ENCODE data around the gene ESRP2.

ESRP2 gene

GRCh38 chr16:68188170-68188569, 47.8 kb downstream of the ESRP2 start:
- H3F3A ChIP-seq (ENCODE audit: control insufficient read depth, insufficient read depth), result no peaks in the 10 kb centered on the region
- TF ChIP-seq CTCF (IDR thresholded peaks at IDR 0.05; ENCODE audit: low read depth, low read length, poor library complexity, severe bottlenecking) (no peak), EZH2phosphoT487 (IDR thresholded peaks at IDR 0.05; ENCODE audit: borderline replicate concordance, low read length) (no peak)
- H3K4me2 ChIP-seq (ENCODE audit: low read length), result no peak overlapping the region
- no peaks in the 10 kb centered on the region for H4K20me1 ChIP-seq (ENCODE audit: control insufficient read depth, insufficient read depth, low read depth, low read length)
- no peaks in the 10 kb centered on the region for H3K79me2 ChIP-seq (ENCODE audit: control insufficient read depth, low read length)
- H3K27me3 ChIP-seq (ENCODE audit: control insufficient read depth, low read length), result no peaks in the 10 kb centered on the region
- H3K4me1 ChIP-seq (ENCODE audit: control insufficient read depth, low read length), result no peaks in the 10 kb centered on the region
- H3K27ac ChIP-seq (ENCODE audit: low read depth, low read length), result no peak overlapping the region
- H3K4me3 ChIP-seq (ENCODE audit: low read length), result no peak overlapping the region
- H3K36me3 ChIP-seq (ENCODE audit: control insufficient read depth, low read length), result peaks cover 45% of the 10 kb centered on the region
- H3K9me3 ChIP-seq (ENCODE audit: control insufficient read depth, insufficient read depth, low read length), result no peaks in the 10 kb centered on the region
- no peaks in the 10 kb centered on the region for H3K9me2 ChIP-seq (replicated peaks; ENCODE audit: control insufficient read depth, low read length)

- Histone ChIP-seq H3K4me3 (ENCODE audit: low read length) (no peak overlapping the region), H4K20me1 (ENCODE audit: control insufficient read depth, insufficient read depth, low read depth, low read length) (no peaks in the 10 kb centered on the region), H3F3A (ENCODE audit: control insufficient read depth, insufficient read depth) (no peaks in the 10 kb centered on the region), H3K36me3 (ENCODE audit: control insufficient read depth, low read length) (peaks cover 47% of the 10 kb centered on the region), H3K9me2 (replicated peaks; ENCODE audit: control insufficient read depth, low read length) (no peaks in the 10 kb centered on the region), H3K9me3 (ENCODE audit: control insufficient read depth, insufficient read depth, low read length) (no peaks in the 10 kb centered on the region), H3K4me1 (ENCODE audit: control insufficient read depth, low read length) (no peaks in the 10 kb centered on the region), H3K4me2 (ENCODE audit: low read length) (no peak overlapping the region), H3K79me2 (ENCODE audit: control insufficient read depth, low read length) (no peaks in the 10 kb centered on the region), H3K27me3 (ENCODE audit: control insufficient read depth, low read length) (no peaks in the 10 kb centered on the region), H3K27ac (ENCODE audit: low read depth, low read length) (no peak overlapping the region)
- TF ChIP-seq CTCF (IDR thresholded peaks at IDR 0.05; ENCODE audit: low read depth, low read length, poor library complexity, severe bottlenecking), result no peak
- TF ChIP-seq EZH2phosphoT487 (IDR thresholded peaks at IDR 0.05; ENCODE audit: borderline replicate concordance, low read length), result no peak
Observed at GRCh38 chr16:68187505-68187904, 48.4 kb downstream of the ESRP2 start.

GRCh38 chr16:68186877-68187276, 49.0 kb downstream of the ESRP2 start:
- Histone ChIP-seq H3F3A (ENCODE audit: control insufficient read depth, insufficient read depth) (no peaks in the 10 kb centered on the region), H3K4me3 (ENCODE audit: low read length) (no peak overlapping the region), H3K9me2 (replicated peaks; ENCODE audit: control insufficient read depth, low read length) (no peaks in the 10 kb centered on the region), H3K27ac (ENCODE audit: low read depth, low read length) (no peak overlapping the region), H4K20me1 (ENCODE audit: control insufficient read depth, insufficient read depth, low read depth, low read length) (no peaks in the 10 kb centered on the region), H3K36me3 (ENCODE audit: control insufficient read depth, low read length) (peaks cover 48% of the 10 kb centered on the region), H3K79me2 (ENCODE audit: control insufficient read depth, low read length) (no peaks in the 10 kb centered on the region), H3K4me1 (ENCODE audit: control insufficient read depth, low read length) (no peaks in the 10 kb centered on the region), H3K4me2 (ENCODE audit: low read length) (no peak overlapping the region), H3K9me3 (ENCODE audit: control insufficient read depth, insufficient read depth, low read length) (no peaks in the 10 kb centered on the region), H3K27me3 (ENCODE audit: control insufficient read depth, low read length) (no peaks in the 10 kb centered on the region)
- TF ChIP-seq CTCF (IDR thresholded peaks at IDR 0.05; ENCODE audit: low read depth, low read length, poor library complexity, severe bottlenecking) (no peak), EZH2phosphoT487 (IDR thresholded peaks at IDR 0.05; ENCODE audit: borderline replicate concordance, low read length) (no peak)

- Histone ChIP-seq H3K27ac (ENCODE audit: low read depth, low read length) (no peak overlapping the region), H3K4me3 (ENCODE audit: low read length) (no peak overlapping the region), H3K36me3 (ENCODE audit: control insufficient read depth, low read length) (peaks cover 41% of the 10 kb centered on the region), H3K79me2 (ENCODE audit: control insufficient read depth, low read length) (no peaks in the 10 kb centered on the region), H3K4me2 (ENCODE audit: low read length) (no peak overlapping the region), H3K27me3 (ENCODE audit: control insufficient read depth, low read length) (no peaks in the 10 kb centered on the region), H3K9me2 (replicated peaks; ENCODE audit: control insufficient read depth, low read length) (no peaks in the 10 kb centered on the region), H3K4me1 (ENCODE audit: control insufficient read depth, low read length) (no peaks in the 10 kb centered on the region), H3F3A (ENCODE audit: control insufficient read depth, insufficient read depth) (no peaks in the 10 kb centered on the region), H3K9me3 (ENCODE audit: control insufficient read depth, insufficient read depth, low read length) (no peaks in the 10 kb centered on the region), H4K20me1 (ENCODE audit: control insufficient read depth, insufficient read depth, low read depth, low read length) (no peaks in the 10 kb centered on the region)
- TF ChIP-seq CTCF (IDR thresholded peaks at IDR 0.05; ENCODE audit: low read depth, low read length, poor library complexity, severe bottlenecking) (no peak), EZH2phosphoT487 (IDR thresholded peaks at IDR 0.05; ENCODE audit: borderline replicate concordance, low read length) (no peak)
Observed at GRCh38 chr16:68183046-68183445, 52.9 kb downstream of the ESRP2 start.
